ENCODE measurements around the gene DSG1. TPM values are rescaled to one million over a fixed set of nuclear protein-coding genes. Genes with fewer than 3 reads are reported as not detected.
"Not testable (repeated sequence)": the region's sequence is repeated elsewhere in the genome, so short reads cannot be mapped to it uniquely, and the experiment has no call there.

DSG1 gene
- total RNA-seq, 1 donor from 2014 or later: 0.77 TPM

DNA sequence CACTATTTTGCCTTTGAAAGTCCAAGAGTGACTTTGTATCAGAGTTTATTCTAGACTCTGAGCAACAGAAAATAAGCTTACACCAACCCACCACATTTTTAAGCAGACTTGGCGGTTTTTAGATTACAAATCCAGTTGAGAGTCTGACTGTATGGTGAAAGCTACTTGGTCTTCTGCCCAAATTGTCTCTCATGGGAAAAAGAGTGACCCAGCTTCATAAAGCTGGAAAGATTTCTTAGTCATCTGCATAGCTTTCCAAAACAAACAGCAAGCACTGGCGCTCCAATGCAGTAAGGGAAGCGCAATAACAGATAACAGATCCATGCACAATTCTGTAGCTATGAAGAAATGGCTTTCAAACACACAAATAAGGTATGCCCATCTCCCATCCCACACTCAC, 7.1 kb downstream of the DSG1 start:
- DNase-seq: no peak
- intact Hi-C loops (cut with micrococcal nuclease): no loop called here
- ATAC-seq: peak; percentile 21

DNA sequence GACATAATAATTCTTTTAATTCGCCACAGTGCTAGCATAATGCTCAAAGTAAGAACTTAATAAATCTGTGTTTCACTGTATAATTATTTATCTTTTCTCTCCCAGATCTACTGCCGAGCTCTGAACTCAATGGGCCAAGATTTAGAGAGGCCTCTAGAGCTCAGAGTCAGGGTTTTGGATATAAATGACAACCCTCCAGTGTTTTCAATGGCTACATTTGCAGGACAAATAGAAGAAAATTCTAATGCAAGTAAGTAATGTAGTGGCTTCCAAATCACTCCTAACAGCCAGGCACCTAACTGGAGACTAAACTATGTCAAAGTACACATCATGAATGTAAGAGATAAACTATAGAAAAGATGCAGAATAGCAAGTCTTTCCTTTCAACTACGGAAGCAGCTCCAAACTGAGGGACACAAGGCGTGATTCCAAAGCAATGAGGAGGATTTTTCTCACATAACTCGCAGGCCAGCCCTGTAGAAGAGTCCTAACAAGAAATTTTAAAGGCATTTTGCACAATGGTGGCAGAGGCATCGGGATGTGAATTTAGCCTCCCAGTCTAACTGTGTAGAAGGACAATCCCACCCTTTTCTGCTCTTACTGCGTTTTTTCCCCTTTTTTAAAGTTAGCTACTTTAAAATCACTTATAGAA, 12.0 kb downstream of the DSG1 start:
- ATAC-seq: no peak
- no peak for DNase-seq
- intact Hi-C loops (cut with micrococcal nuclease): no loop called here

DNA sequence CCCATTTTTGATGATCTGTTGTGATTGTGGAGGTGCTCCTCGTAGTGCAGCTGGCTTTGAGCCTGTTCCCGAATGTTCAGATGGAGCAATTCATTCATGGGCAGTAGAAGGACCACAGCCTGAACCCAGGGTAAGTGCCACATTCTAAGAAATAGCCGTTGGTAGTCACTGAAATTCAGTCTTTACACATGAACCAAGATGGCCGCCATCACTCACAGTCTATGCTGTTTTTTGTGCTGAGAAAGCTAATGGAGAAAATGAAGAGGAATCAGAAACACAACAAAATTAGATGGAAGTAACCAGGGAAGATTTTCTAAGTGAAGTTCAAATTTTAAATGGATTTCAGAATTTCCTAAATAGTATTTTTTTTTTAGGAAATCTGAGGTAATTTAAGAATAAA, 25.5 kb downstream of the DSG1 start:
- DNase-seq: no peak
- ATAC-seq: no peak
- intact Hi-C loops (cut with micrococcal nuclease): no loop called here

DNA sequence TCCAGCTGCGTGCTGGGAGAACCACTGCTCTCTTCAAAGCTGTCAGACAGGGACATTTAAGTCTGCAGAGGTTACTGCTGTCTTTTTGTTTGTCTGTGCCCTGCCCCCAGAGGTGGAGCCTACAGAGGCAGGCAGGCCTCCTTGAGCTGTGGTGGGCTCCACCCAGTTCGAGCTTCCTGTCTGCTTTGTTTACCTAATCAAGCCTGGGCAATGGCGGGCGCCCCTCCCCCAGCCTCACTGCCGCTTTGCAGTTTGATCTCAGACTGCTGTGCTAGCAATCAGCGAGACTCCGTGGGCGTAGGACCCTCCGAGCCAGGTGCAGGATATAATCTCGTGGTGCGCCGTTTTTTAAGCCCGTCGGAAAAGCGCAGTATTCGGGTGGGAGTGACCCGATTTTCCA, 35.4 kb downstream of the DSG1 start:
- DNase-seq; intact Hi-C loops (cut with micrococcal nuclease); ATAC-seq: not testable (repeated sequence)

DNA sequence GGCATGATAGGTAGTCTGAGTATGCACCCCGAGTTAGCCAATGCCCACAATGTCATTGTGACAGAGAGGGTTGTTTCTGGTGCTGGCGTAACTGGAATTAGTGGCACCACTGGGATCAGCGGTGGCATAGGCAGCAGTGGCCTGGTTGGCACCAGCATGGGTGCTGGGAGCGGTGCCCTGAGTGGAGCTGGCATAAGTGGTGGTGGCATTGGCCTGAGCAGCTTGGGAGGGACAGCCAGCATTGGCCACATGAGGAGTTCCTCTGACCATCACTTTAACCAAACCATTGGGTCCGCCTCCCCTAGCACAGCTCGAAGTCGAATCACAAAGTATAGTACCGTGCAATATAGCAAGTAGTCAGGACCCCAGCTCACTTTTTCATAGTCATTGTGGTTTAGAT, 37.0 kb downstream of the DSG1 start:
- intact Hi-C loops (cut with micrococcal nuclease): no loop called here
- DNase-seq (no peak), ATAC-seq (no peak)

DNA sequence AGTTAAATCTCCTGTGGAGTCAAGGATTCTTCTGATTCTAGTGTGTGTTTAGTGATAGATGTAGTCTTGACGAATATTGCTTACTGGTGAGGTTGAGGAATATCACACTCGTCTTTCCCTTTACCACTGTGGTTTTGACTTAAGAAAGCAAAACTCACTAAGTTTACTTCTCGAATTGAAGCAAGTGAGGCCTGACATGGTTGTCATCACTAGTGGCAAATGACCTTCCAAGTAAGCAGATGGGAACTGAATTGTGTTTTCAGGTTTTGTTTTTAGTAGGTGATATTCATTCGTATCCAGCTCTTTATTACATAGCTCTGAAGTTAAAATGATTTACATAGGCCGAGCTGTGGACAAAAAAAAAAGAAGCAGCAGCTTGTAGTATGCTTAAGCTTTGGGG, 38.1 kb downstream of the DSG1 start:
- DNase-seq: no peak
- intact Hi-C loops (cut with micrococcal nuclease): no loop called here
- no peak for ATAC-seq

DNA sequence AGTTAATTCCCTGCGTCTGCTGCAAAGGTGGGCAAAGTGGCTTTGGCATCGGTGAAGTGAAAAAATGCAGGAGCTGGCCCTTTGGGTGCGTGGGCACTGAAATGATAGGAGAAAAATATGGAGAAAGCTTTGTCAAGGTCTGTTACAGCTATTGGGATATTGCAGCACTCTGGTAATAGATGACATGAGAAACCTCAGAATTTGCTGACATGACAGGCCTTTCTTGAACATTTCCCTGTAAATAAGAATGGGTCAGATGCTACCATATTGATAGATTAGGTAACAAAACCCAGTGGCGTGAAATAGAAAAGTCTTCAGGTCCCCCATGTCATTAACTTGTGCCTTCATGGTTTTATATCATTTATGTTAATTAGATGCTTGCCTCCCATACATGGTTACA, 46.2 kb downstream of the DSG1 start:
- DNase-seq (no peak), ATAC-seq (no peak)
- intact Hi-C loops (cut with micrococcal nuclease): no loop called here

DNA sequence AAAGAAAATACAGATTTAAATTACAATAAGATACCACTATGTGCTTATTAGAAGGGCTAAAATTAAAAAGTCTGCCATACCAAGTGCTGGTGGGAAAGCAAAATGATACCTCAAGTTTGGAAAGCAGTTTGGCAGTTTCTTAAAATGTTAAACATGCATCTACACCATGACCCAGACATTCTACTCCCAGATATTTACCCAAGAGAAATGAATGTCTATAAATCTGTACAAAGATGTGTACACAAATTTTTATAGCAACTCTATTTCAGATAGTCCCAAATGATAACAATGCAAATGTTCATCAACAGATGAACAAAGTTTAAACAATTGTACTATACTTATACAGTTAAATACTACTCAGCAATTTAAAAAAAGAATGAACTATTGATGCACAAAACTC, 51.5 kb downstream of the DSG1 start:
- DNase-seq (no peak), ATAC-seq (no peak)
- intact Hi-C loops (cut with micrococcal nuclease): no loop called here

DNA sequence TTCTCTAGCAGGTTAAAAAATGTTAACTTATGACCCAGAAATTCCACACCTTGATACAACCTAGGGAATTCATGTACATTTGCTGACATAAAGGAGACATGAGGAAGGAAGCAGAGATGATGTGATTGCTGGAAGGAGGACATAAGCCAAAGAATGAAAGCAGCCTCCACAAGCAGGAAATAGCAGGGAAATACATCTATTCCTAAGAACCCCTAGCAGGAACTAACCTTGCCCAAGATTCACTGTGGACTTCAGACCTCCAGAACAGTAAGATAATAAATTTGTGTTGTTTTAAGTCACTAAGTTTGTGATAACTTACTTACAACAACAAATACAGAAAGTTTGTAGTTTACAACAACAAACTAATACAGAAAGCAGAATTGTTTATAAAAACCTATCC, 54.0 kb downstream of the DSG1 start:
- intact Hi-C loops (cut with micrococcal nuclease): no loop called here
- DNase-seq: no peak
- no peak for ATAC-seq

DNA sequence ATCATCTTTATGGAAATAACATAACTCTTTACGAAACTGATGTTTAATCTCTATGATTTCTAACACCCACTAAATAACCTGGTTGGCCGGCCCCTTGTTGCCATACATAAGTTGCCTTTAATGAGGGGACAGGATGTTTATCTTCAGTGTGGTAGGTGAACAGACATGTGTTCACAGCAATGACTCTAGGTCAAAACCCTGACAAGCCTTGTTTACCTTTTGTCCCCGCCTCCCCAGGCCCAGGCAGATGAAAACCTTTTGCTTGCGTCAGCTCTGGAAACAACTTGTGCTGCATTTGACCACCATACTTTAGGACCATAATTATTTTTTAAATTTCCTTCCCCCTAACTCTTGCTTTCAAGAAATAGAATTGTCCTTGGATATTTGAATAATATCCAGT, 55.7 kb downstream of the DSG1 start:
- ATAC-seq (no peak), DNase-seq (no peak)
- intact Hi-C loops (cut with micrococcal nuclease): no loop called here

DNA sequence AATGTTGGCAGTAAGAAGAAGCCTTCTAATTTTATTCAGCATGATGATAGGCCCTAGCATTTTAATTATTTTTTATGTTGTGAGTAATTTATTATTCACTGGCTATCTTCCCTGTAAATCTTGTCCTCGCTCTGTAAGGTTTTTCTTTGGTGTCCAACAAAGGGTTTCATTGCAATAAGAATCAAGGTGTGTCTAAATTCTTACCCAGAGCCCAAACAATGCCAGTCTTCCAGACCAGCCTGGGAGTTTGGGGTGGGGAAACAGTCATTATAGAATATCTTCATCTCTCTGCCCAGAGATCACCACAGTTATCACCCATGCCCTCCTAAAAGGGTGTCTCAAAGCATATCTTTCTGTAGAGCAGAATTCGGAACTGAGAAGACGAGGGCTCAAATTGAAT, 58.5 kb downstream of the DSG1 start, which contains the start of gene DSG4:
Gene DSG4, plus strand, starts transcription at position 301 of the 400 bp plus-strand sequence. CDS start 135 bp downstream, outside the sequence.
- ATAC-seq: no peak
- intact Hi-C loops (cut with micrococcal nuclease): no loop called here
- no peak for DNase-seq

DNA sequence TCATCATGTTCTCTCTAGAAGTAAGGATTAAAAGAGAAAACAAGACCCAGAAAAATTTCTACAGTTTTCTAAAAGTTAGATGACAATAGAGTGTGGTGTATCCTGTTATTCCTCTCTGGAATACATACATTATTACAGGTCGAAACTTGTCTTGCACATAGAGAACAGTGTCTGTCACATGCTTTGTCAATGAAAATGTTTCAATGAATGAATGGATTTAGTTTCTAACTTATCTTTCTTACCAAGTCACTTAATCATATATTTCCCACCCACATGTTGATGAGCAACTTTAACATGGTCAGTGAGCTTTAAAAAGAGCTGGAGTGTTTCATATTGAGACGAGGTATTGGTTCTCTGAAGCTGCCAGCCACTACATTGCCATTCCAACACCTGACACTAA, 63.0 kb downstream of the DSG1 start:
- no peak for ATAC-seq
- intact Hi-C loops (cut with micrococcal nuclease): no loop called here

DNA sequence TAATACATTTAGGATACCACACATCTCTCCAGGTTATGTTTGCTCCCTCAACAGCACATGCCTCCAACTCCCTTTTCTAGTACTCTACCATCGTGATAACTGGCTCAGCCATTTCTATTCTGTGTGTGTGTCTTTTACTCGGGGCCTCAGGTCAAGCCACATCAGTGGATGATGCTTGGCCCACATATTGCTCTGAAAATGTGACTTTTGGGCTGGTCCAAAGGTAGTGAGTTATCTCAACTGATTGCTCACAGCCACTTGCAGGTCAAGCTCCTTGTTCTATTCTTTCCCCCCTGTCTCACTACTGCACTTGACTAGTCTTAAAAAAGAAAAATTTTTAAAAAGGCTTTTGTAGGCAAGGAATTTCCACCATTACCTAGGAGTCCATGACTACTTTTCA, 64.1 kb downstream of the DSG1 start:
- no peak for DNase-seq
- intact Hi-C loops (cut with micrococcal nuclease): no loop called here
- ATAC-seq: no peak

More for the DNA sequence above, 63.0 kb downstream of the DSG1 start:
- DNase-seq: no peak

DNA sequence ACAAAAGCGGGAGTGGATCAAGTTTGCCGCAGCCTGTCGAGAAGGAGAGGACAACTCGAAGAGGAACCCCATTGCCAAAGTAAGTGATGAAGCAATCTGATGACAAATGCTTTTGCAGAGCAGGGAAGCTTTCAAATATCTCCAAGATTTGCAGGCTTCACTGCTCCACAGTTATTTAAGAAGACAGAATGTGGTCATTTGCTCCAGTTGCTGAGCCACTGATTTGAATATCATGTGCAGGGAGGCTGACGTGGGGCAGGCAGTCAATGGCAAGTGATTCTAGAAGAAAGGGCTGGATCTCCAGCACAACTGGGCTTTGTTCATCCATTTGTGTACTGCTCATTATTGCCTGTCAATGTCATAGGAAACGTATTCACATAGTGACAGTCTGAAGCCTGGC, 68.8 kb downstream of the DSG1 start:
- intact Hi-C loops (cut with micrococcal nuclease): no loop called here
- ATAC-seq: no peak
- no peak for DNase-seq

DNA sequence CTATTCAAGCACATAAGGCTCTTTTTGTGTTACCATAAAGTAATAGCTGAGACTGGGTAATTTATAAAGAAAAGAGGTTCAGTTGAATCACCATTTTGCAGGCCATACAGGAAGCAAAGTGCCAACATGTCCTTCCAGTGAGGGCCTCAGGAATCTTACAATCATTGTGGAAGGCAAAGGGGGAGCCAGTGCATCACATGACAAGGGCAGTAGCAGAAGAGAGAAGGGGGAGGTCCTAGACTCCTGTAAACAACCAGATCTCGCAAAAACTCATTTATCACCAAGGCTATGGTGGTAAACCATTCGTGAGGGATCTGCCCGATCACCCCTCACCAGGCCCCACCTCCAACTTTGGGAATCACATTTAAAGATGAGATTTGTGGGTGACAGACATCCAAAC, 75.3 kb downstream of the DSG1 start:
- ATAC-seq: no peak
- DNase-seq: no peak
- intact Hi-C loops (cut with micrococcal nuclease): no loop called here

DNA sequence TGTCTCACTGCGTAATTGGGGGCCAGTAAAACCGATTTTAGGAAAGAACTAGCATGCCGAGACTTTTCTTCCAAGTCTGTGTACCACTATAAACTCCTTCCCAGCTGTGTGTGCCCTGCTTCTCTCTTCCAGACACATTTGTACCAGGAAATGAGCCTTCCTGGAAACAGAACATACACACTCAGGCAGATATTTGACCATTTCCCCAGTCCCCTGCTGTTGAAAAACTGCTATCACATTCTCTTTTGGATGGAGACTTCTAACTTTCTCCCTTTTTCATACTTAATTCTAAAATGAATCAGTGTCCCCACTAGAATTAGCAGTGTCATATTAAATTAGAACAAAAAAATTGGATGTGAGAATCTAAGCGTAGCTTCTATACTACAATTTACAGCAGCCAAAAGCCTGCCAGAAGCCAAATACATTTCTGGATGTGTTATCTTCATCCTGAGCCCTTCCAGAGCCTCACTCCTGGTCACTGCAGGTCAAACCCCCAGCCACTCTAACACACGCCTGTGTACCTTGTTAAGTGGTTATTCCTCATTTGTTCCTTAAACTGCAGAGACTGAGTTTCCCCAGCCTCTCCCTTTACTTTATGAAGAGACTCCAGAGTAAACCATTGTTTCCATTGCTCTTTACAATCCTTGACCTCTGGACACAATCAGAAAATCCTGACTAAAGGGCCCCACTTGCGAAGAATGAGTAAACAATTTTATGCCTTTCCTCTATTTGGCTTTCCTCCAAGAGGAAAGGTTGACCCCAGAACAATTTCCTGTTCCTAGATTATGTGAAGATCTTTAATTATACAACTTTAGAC, 79.0 kb downstream of the DSG1 start:
- DNase-seq: no peak
- intact Hi-C loops (cut with micrococcal nuclease): no loop called here
- ATAC-seq: peak; percentile 91

DNA sequence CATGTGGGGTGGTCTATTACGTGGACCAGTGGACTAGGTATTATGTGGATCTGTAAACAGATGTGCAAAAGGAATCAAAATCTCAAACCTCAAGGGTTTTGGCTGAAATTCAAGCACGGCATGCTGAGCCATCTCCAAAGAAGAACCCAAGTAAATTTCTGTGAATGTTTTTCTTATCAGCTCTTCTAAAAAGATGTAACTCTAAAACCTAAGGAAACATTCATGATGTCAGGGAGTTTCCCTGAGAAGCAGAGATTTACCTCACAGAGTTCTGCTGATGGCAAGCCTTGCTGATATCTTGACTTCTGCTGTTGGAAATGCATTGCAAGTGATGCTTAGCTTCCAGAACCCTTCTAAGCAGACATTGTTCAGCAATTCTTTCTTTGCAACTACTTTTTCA, 80.2 kb downstream of the DSG1 start:
- ATAC-seq (no peak), DNase-seq (no peak)
- intact Hi-C loops (cut with micrococcal nuclease): no loop called here

DNA sequence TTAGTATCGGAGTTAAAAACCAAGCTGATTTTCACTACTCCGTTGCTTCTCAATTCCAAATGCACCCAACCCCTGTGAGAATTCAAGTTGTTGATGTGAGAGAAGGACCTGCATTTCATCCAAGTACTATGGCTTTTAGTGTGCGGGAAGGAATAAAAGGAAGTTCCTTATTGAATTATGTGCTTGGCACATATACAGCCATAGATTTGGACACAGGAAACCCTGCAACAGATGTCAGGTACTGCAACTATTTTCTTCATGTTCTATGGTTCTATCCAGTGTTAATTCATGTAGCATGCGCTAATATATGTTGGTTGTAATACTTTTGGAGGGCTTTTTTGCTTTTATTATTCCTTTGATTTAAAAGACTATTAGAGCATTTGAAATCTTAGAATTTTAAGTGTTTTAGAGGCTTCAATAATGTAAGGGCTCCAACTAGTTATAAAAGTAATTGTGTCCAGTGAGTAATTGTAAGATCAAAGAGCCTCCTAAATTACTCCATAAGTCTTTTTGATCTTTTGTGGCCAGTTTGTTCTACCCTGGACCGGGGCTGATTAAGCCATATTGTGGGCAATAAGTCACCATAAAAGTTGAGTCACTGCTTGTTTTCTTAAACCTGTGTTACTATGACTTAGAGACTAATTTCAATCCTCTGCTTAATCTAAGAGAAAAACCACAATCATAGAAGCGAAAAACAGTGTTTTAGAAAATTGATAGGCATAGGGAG, 81.5 kb downstream of the DSG1 start:
- intact Hi-C loops (cut with micrococcal nuclease): no loop called here
- no peak for DNase-seq
- no peak for ATAC-seq

DNA sequence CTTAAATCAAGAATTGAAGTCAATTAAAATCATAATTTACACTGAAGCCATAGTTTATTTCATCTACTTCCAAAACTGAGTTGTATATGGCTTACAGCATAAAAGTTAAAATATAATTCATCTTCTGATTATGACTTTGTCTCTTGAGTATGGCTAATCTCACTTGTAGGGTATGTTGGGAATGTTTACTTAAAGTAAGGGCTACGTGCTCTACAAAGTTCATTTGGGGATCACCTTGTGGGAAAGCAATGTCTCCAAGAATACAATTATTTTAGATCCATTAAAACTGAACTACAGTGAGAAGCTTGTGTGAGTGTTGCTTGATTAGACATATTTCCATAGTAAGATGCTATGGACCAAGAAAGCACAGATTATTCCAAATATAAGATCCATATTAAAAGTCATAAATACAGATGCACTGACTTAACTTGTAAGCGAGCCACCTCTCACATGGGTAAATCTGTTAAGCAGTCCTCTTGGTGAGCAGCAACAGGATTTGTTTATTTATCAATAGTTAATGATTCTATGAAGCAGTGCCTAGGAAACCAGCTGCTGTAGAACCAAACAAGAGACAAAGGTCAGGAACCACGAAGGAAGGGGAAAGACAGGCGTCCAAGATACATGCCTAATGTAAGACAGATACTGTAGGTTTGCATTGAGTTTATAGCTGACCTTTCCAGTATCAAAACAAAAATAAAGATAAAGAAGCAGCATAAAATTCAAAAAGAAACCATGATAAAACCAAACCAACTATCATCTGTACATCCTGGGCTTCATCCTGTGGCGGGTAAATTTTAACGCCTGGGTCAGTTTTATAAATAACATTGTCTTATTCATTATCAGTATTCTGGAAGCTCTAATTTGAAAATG, 83.4 kb downstream of the DSG1 start:
- intact Hi-C loops (cut with micrococcal nuclease): no loop called here
- DNase-seq (no peak), ATAC-seq (no peak)

DNA sequence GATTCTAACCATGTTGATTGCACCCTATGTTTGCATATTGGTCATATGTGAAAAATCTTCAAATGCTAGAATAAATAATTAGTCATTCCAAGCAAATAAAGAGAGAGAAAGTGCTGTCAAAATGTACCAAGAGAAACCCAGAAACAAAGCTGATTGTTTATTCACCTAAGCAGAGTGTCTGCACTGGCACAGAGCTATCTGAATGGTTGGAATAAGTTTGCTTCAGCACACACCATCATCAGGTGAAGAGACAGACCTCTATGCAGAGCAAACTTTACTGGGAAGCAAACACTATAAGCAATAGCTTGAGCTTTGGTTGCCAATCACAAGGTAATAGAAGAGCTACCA, 84.0 kb downstream of the DSG1 start:
- ATAC-seq (no peak), DNase-seq (no peak)
- intact Hi-C loops (cut with micrococcal nuclease): no loop called here
